MM.1S (cell line): Measurements from ENCODE around the gene DIP2B.

Experiments
- DNase-seq: peaks from one replicate; pipeline ENCODE4 v3.0.0-alpha.2; 2015
- H2AFZ ChIP-seq: fragments of 300-600 bp; sonication (generic); 2 replicates; pipeline ENCODE4 v1.6.0; 2016; ENCODE audit warnings: antibody characterized with exemption, low read length
- H3F3A ChIP-seq: fragments of 300-600 bp; sonication (generic); 2 replicates; pipeline ENCODE4 v1.6.1; 2016; ENCODE audit warnings: mild to moderate bottlenecking, antibody characterized with exemption, low read length, moderate library complexity, mixed read lengths; ENCODE audit not compliant: insufficient read depth
- H3K27ac ChIP-seq: fragments of 300-600 bp; sonication (generic); 2 replicates; pipeline ENCODE4 v1.5.1; 2016; ENCODE audit warnings: mild to moderate bottlenecking, low read length
- H3K27me3 ChIP-seq: fragments of 300-600 bp; sonication (generic); replicated peaks from 2 replicates; pipeline ENCODE4 v1.6.0; 2016; ENCODE audit warnings: low read length; ENCODE audit not compliant: insufficient read depth
- H3K36me3 ChIP-seq: fragments of 300-600 bp; sonication (generic); replicated peaks from 2 replicates; pipeline ENCODE4 v1.6.1; 2016; ENCODE audit warnings: mild to moderate bottlenecking, low read length, mixed read lengths; ENCODE audit not compliant: insufficient read depth
- H3K4me1 ChIP-seq: fragments of 300-600 bp; sonication (generic); 2 replicates; pipeline ENCODE4 v1.6.1; 2016; ENCODE audit warnings: low read length, mixed read lengths
- H3K4me2 ChIP-seq: fragments of 300-600 bp; sonication (generic); 2 replicates; pipeline ENCODE4 v1.6.0; 2016; ENCODE audit warnings: low read depth, low read length
- H3K4me3 ChIP-seq: fragments of 300-600 bp; sonication (generic); 2 replicates; pipeline ENCODE4 v1.5.1; 2016; ENCODE audit warnings: low read length, mixed read lengths
- H3K79me2 ChIP-seq: fragments of 300-600 bp; sonication (generic); 2 replicates; pipeline ENCODE4 v1.6.1; 2016; ENCODE audit warnings: mixed run types, low read length, mixed read lengths
- H3K9ac ChIP-seq: fragments of 300-600 bp; sonication (generic); 2 replicates; pipeline ENCODE4 v1.6.1; 2016; ENCODE audit warnings: low read length, mixed read lengths
- H3K9me2 ChIP-seq: fragments of 300-600 bp; sonication (generic); replicated peaks from 2 replicates; pipeline ENCODE4 v1.6.1; 2016; ENCODE audit warnings: mild to moderate bottlenecking, low read length, mixed read lengths; ENCODE audit not compliant: insufficient read depth
- H3K9me3 ChIP-seq: fragments of 300-600 bp; sonication (generic); replicated peaks from 2 replicates; pipeline ENCODE4 v1.6.1; 2016; ENCODE audit warnings: mild to moderate bottlenecking, low read length, mixed read lengths; ENCODE audit not compliant: insufficient read depth
- H4K20me1 ChIP-seq: fragments of 300-600 bp; sonication (generic); 2 replicates; pipeline ENCODE4 v1.6.1; 2016; ENCODE audit warnings: mild to moderate bottlenecking, low read length, moderate library complexity, mixed read lengths; ENCODE audit not compliant: insufficient read depth
- CTCF ChIP-seq: fragments of 300-600 bp; sonication (generic); IDR thresholded peaks from 2 replicates; pipeline ENCODE4 v1.5.1; 2016; ENCODE audit warnings: antibody characterized with exemption, low read length, mixed read lengths
- EZH2 ChIP-seq: fragments of 300-600 bp; sonication (generic); optimal IDR thresholded peaks from 2 replicates; pipeline ENCODE3; 2017; ENCODE audit warnings: low read depth, mild to moderate bottlenecking, antibody characterized with exemption, low read length, mixed read lengths
- EZH2phosphoT487 ChIP-seq: fragments of 300-600 bp; sonication (generic); IDR thresholded peaks from 2 replicates; pipeline ENCODE4 v1.6.1; 2018; ENCODE audit warnings: antibody characterized with exemption, low read length

The DIP2B gene

GRCh38 chr12:50533203-50533584 lies 28.4 kb downstream of the DIP2B start:
- Histone ChIP-seq H3K27ac (no peak overlapping the region), H3K9ac (no peak overlapping the region), H3K4me2 (no peak overlapping the region), H3K79me2 (peaks cover 16% of the 10 kb centered on the region), H2AFZ (no peak overlapping the region), H3K4me3 (no peak overlapping the region), H3K4me1 (peaks cover 28% of the 10 kb centered on the region), H3K36me3 (no peaks in the 10 kb centered on the region), H3K9me3 (no peaks in the 10 kb centered on the region), H3F3A (peaks cover 6% of the 10 kb centered on the region), H4K20me1 (no peaks in the 10 kb centered on the region), H3K27me3 (no peaks in the 10 kb centered on the region), H3K9me2 (no peaks in the 10 kb centered on the region)
- DNase-seq, result no peak
- TF ChIP-seq EZH2phosphoT487, result no peak
- TF ChIP-seq EZH2, result no peak
- no peak for TF ChIP-seq CTCF

DNA sequence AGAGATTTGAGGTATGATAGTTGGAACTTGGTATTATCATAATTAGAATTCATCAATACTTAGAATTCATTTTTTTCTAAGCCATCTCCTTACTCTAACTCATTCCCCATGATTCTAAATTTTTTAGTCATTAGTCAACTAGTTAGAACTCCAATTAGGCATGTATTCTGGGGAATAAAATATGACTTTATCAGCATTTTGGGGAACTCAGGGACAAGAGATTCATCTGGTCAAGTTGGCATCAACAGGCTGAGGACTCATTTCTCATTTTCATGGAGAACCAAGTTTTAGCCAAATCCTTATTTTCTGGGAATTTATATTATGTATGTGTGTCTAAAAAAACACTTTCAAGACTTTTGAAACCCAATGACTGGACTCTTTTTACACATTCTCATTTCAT lies 29.2 kb downstream of the DIP2B start:
- H2AFZ ChIP-seq, result no peak overlapping the region
- no peak overlapping the region for H3K4me3 ChIP-seq
- peaks cover 6% of the 10 kb centered on the region for H3F3A ChIP-seq
- no peak overlapping the region for H3K9ac ChIP-seq
- H4K20me1 ChIP-seq, result no peaks in the 10 kb centered on the region
- H3K27ac ChIP-seq, result no peak overlapping the region
- H3K79me2 ChIP-seq, result peaks cover 16% of the 10 kb centered on the region
- no peaks in the 10 kb centered on the region for H3K36me3 ChIP-seq
- no peaks in the 10 kb centered on the region for H3K9me3 ChIP-seq
- no peak for TF ChIP-seq CTCF
- TF ChIP-seq EZH2phosphoT487, result no peak
- TF ChIP-seq EZH2, result no peak
- no peak for DNase-seq
- no peak overlapping the region for H3K4me2 ChIP-seq
- H3K4me1 ChIP-seq, result peaks cover 20% of the 10 kb centered on the region
- no peaks in the 10 kb centered on the region for H3K9me2 ChIP-seq
- H3K27me3 ChIP-seq, result no peaks in the 10 kb centered on the region

DNA sequence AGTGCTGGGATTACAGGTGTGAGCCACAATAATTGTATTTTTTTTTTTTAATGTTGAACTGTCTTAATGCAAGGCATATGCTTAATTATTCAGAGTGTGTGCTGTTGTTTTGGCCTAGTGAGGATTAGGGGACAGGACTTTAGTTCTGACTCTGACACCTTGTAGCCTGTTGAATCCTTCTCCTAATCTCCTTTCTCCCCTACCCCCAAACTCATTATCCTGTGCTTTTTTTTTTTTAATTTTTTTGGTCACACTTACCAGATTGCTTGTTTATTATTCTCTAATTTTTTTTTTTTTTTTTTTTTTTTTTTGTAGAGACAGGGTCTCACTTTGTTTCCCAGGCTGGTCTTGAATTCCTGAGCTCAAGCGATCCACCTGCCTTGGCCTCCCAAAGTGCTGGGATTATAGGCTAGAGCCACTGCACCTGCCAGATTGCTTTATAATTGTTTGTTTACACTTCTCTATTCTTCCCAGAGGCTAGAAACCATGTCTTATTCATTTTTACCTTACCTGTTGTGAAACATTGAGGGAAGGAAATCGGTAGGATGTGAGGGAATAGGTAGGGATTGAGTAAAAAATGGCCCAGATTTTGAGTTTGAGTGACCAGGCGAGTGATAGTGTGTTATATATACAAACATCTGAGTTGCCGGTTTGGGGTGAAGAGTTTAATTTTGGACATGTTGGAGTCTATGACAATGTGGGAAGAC lies 32.2 kb downstream of the DIP2B start:
- Histone ChIP-seq H3K27ac (no peak overlapping the region), H3K79me2 (peaks cover 4% of the 10 kb centered on the region), H3K9me3 (no peaks in the 10 kb centered on the region), H3K9ac (no peak overlapping the region), H3K9me2 (no peaks in the 10 kb centered on the region), H3K4me2 (no peak overlapping the region), H4K20me1 (no peaks in the 10 kb centered on the region), H3K27me3 (no peaks in the 10 kb centered on the region), H3F3A (peaks cover 6% of the 10 kb centered on the region), H2AFZ (no peak overlapping the region), H3K4me3 (no peak overlapping the region), H3K4me1 (peaks cover 8% of the 10 kb centered on the region), H3K36me3 (no peaks in the 10 kb centered on the region)
- no peak for DNase-seq
- TF ChIP-seq EZH2phosphoT487 (no peak), EZH2 (no peak), CTCF (no peak)
